ENCODE results near the gene RERE.

DNA sequence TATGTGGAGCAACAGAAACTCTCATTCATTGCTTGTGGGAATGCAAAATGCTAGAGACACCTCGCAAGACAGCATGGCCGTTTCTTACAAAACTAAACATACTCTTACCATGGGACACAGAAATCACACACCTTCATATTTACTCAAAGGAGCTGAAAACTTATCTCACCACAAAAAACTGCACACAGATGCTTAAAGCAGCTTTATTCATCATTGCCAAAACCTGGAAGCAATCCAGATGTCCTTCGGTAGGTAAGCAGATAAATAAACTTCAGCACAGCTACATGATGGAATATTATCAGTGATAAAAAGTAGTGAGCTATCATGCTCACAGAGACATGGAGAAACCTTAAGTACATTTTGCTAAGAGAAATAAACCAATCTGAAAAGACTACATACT lies 124.3 kb downstream of the RERE start:
- no peak for TF ChIP-seq CTCF (IDR thresholded peaks at IDR 0.05; ENCODE audit: insufficient read depth, low read depth, low read length)
- TF ChIP-seq EZH2 (IDR thresholded peaks at IDR 0.05; ENCODE audit: insufficient read depth, low read length): no peak
